ENCODE results near the gene KRTAP10-2. TPM values are rescaled to one million over a fixed set of nuclear protein-coding genes. Genes with fewer than 3 reads are reported as not detected.

KRTAP10-2 gene
- total and polyA plus RNA-seq, 3 donors from 2014 or later = not detected

DNA sequence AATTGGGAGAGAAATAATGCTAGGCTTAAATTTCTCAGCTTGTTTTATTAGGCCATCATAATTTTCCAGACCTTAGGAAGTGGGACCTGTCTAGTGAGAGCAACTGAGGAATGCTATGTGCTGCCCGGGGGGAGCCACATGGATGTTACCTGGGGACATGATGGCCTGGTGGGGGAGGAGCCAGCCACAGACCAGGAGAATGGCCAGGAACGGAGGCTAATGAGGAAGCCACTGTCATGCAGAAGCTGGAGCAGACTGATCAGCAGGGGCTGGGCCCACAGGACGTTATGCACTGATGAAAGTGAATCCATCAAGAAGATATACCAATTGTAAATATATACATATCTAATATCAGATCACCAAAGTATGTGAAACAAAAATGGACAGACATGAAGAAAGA, 6.7 kb downstream of the KRTAP10-2 start:
- intact Hi-C loops (cut with DNase I; ENCODE audit: low total_unique reads) = no loop called here
- H3K36me3 ChIP-seq (ENCODE audit: low read depth, missing control alignments) = no peaks in the 10 kb centered on the region
- TF ChIP-seq, protein P1, sequence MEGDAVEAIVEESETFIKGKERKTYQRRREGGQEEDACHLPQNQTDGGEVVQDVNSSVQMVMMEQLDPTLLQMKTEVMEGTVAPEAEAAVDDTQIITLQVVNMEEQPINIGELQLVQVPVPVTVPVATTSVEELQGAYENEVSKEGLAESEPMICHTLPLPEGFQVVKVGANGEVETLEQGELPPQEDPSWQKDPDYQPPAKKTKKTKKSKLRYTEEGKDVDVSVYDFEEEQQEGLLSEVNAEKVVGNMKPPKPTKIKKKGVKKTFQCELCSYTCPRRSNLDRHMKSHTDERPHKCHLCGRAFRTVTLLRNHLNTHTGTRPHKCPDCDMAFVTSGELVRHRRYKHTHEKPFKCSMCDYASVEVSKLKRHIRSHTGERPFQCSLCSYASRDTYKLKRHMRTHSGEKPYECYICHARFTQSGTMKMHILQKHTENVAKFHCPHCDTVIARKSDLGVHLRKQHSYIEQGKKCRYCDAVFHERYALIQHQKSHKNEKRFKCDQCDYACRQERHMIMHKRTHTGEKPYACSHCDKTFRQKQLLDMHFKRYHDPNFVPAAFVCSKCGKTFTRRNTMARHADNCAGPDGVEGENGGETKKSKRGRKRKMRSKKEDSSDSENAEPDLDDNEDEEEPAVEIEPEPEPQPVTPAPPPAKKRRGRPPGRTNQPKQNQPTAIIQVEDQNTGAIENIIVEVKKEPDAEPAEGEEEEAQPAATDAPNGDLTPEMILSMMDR (IDR thresholded peaks at IDR 0.05) = no peak
- TF ChIP-seq POLR2A (IDR thresholded peaks at IDR 0.05) = no peak
- no peaks in the 10 kb centered on the region for H3K27me3 ChIP-seq
- H3K4me1 ChIP-seq = no peaks in the 10 kb centered on the region
- H3K4me3 ChIP-seq = no peak overlapping the region
- WGBS, 2 donors = 74 to 82% methylated on average over 3 of the region's 3 CpGs
- no peaks in the 10 kb centered on the region for H3K9me3 ChIP-seq
- H3K27ac ChIP-seq = no peak overlapping the region
- DNase-seq = no peak

- H3K4me1 ChIP-seq = no peaks in the 10 kb centered on the region
- no peaks in the 10 kb centered on the region for H3K27me3 ChIP-seq
- no peak overlapping the region for H3K4me3 ChIP-seq
- no peak for DNase-seq
- no peak for TF ChIP-seq POLR2A (IDR thresholded peaks at IDR 0.05)
- TF ChIP-seq, protein P1 (IDR thresholded peaks at IDR 0.05) = no peak
- 81 to 87% methylated on average over 1 of the region's 1 CpG for WGBS, 2 donors
- intact Hi-C loops (cut with DNase I; ENCODE audit: low total_unique reads) = no loop called here
- H3K27ac ChIP-seq = no peak overlapping the region
- H3K9me3 ChIP-seq = no peaks in the 10 kb centered on the region
- H3K36me3 ChIP-seq (ENCODE audit: low read depth, missing control alignments) = no peaks in the 10 kb centered on the region
These were observed 8.6 kb downstream of the KRTAP10-2 start for GRCh38 chr21:44542716-44543115.

- H3K4me3 ChIP-seq = no peak overlapping the region
- intact Hi-C loops (cut with DNase I; ENCODE audit: low total_unique reads) = no loop called here
- no peaks in the 10 kb centered on the region for H3K27me3 ChIP-seq
- TF ChIP-seq, protein P1 (IDR thresholded peaks at IDR 0.05) = no peak
- no peak for TF ChIP-seq POLR2A (IDR thresholded peaks at IDR 0.05)
- no peaks in the 10 kb centered on the region for H3K4me1 ChIP-seq
- H3K9me3 ChIP-seq = no peaks in the 10 kb centered on the region
- H3K36me3 ChIP-seq (ENCODE audit: low read depth, missing control alignments) = no peaks in the 10 kb centered on the region
- 80 to 86% methylated on average over 10 to 11 of the region's 11 CpGs for WGBS, 2 donors
- no peak overlapping the region for H3K27ac ChIP-seq
- DNase-seq = no peak
These were observed 10.5 kb downstream of the KRTAP10-2 start for GRCh38 chr21:44540741-44541288.

GRCh38 chr21:44539991-44540666, 11.2 kb downstream of the KRTAP10-2 start, which contains the start of gene KRTAP10-1:
Gene KRTAP10-1, minus strand, starts transcription at chr21:44540195. Its CDS starts 45 bp downstream, at chr21:44540150.
- Histone ChIP-seq H3K27me3 (no peaks in the 10 kb centered on the region), H3K9me3 (no peaks in the 10 kb centered on the region), H3K4me3 (no peak within 1 kb of the TSS), H3K36me3 (ENCODE audit: low read depth, missing control alignments) (no peaks in the 10 kb centered on the region), H3K27ac (no peak within 1 kb of the TSS), H3K4me1 (no peaks in the 10 kb centered on the region)
- 51 to 73% methylated on average over 12 to 21 of the region's 21 CpGs for WGBS, 2 donors
- intact Hi-C loops (cut with DNase I; ENCODE audit: low total_unique reads) = no loop called here
- TF ChIP-seq POLR2A (IDR thresholded peaks at IDR 0.05) = no peak
- TF ChIP-seq, protein P1 (IDR thresholded peaks at IDR 0.05) = no peak
- DNase-seq = no peak

- no peak overlapping the region for H3K27ac ChIP-seq
- TF ChIP-seq, protein P1 (IDR thresholded peaks at IDR 0.05) = no peak
- no peak for TF ChIP-seq POLR2A (IDR thresholded peaks at IDR 0.05)
- no peak overlapping the region for H3K4me3 ChIP-seq
- H3K27me3 ChIP-seq = no peaks in the 10 kb centered on the region
- DNase-seq = no peak
- H3K4me1 ChIP-seq = no peaks in the 10 kb centered on the region
- intact Hi-C loops (cut with DNase I; ENCODE audit: low total_unique reads) = no loop called here
- H3K9me3 ChIP-seq = no peaks in the 10 kb centered on the region
- H3K36me3 ChIP-seq (ENCODE audit: low read depth, missing control alignments) = no peaks in the 10 kb centered on the region
- 72 to 82% methylated on average over 14 of the region's 14 CpGs for WGBS, 2 donors
These were observed 12.3 kb downstream of the KRTAP10-2 start for GRCh38 chr21:44539046-44539445.
